ENCODE data around the gene URB2. TPM values are rescaled to one million over a fixed set of nuclear protein-coding genes. Genes with fewer than 3 reads are reported as not detected.

Gene URB2
- total and polyA plus RNA-seq, 2 experiments from 2014 or later = 7.6 to 44.3 TPM

DNA sequence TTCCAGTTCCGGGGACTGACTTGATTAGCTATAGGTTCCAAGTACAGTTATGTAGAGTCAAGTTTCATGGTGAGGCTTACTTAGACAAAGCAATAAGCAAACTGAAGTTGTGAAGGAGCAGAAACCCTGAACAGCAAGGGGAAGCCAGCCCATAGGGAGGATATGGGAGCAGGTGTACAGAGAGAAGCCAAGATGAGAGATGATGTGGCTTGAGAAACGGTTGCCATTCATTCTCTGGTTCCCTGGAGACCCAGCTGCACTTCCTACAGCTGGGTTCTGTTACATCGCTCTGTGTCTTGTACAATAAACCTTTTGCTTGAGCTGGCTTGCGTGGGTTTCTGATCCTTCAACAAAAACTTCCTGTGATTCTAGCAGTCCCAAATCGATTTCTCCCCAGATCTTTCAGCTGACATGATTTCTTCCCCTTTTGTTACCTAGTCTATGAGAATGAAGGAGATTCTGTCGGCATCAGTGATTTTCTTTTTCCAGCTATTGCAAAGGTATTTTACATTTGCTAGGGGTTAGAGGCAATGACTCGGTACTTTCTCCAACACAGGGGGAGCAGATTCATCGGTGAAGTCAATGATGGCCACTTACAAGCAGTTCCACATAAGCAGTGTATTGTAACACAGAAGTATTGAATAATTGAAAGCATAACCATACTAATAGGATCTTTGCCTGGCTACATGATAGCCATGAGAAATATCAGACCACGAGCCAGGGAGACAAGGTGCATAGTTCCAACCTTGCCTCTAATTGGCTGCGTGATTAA lies 67.3 kb downstream of the URB2 start:
- Histone ChIP-seq H2AFZ (peak overlapping the region; percentile 18; the same call in 1 of the 2 replicates), H4K20me1 (replicated peaks; ENCODE audit: insufficient read depth) (no peaks in the 10 kb centered on the region), H3K79me2 (replicated peaks; ENCODE audit: insufficient read depth) (no peaks in the 10 kb centered on the region), H3K9me2 (ENCODE audit: insufficient read depth) (peaks cover 16% of the 10 kb centered on the region), H3K4me3 (no peak overlapping the region), H3K27ac (ENCODE audit: low read depth) (peak overlapping the region; percentile 65; the same call in 1 of the 2 replicates), H3K36me3 (ENCODE audit: insufficient read depth) (no peaks in the 10 kb centered on the region), H3F3A (replicated peaks; ENCODE audit: low read depth) (peaks cover 3% of the 10 kb centered on the region; the same call in 1 of the 2 replicates), H3K27me3 (ENCODE audit: insufficient read depth) (no peaks in the 10 kb centered on the region), H3K4me2 (0 out of 2 replicates have a peak overlapping the region, but pooled peaks have one; percentile 34), H3K4me1 (ENCODE audit: insufficient read depth) (peaks cover 42% of the 10 kb centered on the region)
- Mint-ChIP-seq H3K4me1 (peaks cover 44% of the 10 kb centered on the region), H3K27ac (peak overlapping the region; percentile 95), H3K27me3 (ENCODE audit: insufficient read depth, low read depth, poor library complexity) (peaks cover 4% of the 10 kb centered on the region), H3K4me3 (no peak overlapping the region; the same call in 2 of the 3 replicates), H3K36me3 (ENCODE audit: low read depth) (peaks cover 3% of the 10 kb centered on the region; the same call in 1 of the 3 replicates), H3K9me3 (no peaks in the 10 kb centered on the region)
- DNase-seq (ENCODE audit: low spot score) (no peak), ATAC-seq (no peak)
- no peak for TF ChIP-seq ZNF114 (CRISPR knock-in tag; IDR thresholded peaks at IDR 0.05)
- TF ChIP-seq STAT1 (IDR thresholded peaks at IDR 0.05; ENCODE audit: unreplicated experiment) = no peak
- TF ChIP-seq EZH2 (IDR thresholded peaks at IDR 0.05; ENCODE audit: low read depth, unreplicated experiment) = no peak
- TF ChIP-seq EZH2phosphoT487 (IDR thresholded peaks at IDR 0.05; ENCODE audit: unreplicated experiment) = no peak
- TF ChIP-seq, protein P1, sequence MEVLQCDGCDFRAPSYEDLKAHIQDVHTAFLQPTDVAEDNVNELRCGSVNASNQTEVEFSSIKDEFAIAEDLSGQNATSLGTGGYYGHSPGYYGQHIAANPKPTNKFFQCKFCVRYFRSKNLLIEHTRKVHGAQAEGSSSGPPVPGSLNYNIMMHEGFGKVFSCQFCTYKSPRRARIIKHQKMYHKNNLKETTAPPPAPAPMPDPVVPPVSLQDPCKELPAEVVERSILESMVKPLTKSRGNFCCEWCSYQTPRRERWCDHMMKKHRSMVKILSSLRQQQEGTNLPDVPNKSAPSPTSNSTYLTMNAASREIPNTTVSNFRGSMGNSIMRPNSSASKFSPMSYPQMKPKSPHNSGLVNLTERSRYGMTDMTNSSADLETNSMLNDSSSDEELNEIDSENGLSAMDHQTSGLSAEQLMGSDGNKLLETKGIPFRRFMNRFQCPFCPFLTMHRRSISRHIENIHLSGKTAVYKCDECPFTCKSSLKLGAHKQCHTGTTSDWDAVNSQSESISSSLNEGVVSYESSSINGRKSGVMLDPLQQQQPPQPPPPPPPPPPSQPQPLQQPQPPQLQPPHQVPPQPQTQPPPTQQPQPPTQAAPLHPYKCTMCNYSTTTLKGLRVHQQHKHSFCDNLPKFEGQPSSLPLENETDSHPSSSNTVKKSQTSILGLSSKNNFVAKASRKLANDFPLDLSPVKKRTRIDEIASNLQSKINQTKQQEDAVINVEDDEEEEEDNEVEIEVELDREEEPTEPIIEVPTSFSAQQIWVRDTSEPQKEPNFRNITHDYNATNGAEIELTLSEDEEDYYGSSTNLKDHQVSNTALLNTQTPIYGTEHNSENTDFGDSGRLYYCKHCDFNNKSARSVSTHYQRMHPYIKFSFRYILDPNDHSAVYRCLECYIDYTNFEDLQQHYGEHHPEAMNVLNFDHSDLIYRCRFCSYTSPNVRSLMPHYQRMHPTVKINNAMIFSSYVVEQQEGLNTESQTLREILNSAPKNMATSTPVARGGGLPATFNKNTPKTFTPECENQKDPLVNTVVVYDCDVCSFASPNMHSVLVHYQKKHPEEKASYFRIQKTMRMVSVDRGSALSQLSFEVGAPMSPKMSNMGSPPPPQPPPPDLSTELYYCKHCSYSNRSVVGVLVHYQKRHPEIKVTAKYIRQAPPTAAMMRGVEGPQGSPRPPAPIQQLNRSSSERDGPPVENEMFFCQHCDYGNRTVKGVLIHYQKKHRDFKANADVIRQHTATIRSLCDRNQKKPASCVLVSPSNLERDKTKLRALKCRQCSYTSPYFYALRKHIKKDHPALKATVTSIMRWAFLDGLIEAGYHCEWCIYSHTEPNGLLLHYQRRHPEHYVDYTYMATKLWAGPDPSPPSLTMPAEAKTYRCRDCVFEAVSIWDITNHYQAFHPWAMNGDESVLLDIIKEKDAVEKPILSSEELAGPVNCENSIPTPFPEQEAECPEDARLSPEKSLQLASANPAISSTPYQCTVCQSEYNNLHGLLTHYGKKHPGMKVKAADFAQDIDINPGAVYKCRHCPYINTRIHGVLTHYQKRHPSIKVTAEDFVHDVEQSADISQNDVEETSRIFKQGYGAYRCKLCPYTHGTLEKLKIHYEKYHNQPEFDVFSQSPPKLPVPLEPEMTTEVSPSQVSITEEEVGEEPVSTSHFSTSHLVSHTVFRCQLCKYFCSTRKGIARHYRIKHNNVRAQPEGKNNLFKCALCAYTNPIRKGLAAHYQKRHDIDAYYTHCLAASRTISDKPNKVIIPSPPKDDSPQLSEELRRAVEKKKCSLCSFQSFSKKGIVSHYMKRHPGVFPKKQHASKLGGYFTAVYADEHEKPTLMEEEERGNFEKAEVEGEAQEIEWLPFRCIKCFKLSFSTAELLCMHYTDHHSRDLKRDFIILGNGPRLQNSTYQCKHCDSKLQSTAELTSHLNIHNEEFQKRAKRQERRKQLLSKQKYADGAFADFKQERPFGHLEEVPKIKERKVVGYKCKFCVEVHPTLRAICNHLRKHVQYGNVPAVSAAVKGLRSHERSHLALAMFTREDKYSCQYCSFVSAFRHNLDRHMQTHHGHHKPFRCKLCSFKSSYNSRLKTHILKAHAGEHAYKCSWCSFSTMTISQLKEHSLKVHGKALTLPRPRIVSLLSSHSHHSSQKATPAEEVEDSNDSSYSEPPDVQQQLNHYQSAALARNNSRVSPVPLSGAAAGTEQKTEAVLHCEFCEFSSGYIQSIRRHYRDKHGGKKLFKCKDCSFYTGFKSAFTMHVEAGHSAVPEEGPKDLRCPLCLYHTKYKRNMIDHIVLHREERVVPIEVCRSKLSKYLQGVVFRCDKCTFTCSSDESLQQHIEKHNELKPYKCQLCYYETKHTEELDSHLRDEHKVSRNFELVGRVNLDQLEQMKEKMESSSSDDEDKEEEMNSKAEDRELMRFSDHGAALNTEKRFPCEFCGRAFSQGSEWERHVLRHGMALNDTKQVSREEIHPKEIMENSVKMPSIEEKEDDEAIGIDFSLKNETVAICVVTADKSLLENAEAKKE (CRISPR knock-in tag; IDR thresholded peaks at IDR 0.05) = no peak
- no peak for TF ChIP-seq ZNF331 (CRISPR knock-in tag; IDR thresholded peaks at IDR 0.05; ENCODE audit: low read depth)
- TF ChIP-seq CREB1 (CRISPR knock-in tag; IDR thresholded peaks at IDR 0.05; ENCODE audit: low read depth) = no peak
